ENCODE results near the gene DNAH2. TPM values are rescaled to one million over a fixed set of nuclear protein-coding genes. Genes with fewer than 3 reads are reported as not detected.

The DNAH2 gene
- total and polyA plus RNA-seq, 9 of the 15 experiments (the other 6 are each of a cell fraction or from before 2014, with no cell fraction given): 0.03 TPM; not detected in 8

DNA sequence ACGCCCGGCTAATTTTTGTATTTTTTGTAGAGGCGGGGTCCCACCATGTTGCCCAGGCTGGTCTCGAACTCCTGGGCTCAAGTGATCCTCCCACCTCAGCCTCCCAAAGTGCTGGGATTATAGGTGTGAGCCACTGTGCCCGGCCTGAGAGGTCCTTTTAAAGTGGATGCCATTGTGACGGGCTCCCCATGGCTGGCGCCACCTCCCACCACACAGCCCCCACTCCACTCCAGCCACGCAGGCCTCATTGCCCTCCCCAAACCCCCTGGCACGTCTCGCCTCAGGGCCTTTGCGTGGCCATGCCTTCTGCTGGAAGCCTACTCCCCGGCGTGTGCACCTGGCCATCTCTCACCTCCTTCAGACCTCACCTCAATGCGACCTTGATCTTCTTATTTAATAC is 104.6 kb downstream of the DNAH2 start:
- no peak overlapping the region for H3K4me3 ChIP-seq
- H3K79me2 ChIP-seq (ENCODE audit: control insufficient read depth, insufficient read depth, low read length): no peaks in the 10 kb centered on the region
- TF ChIP-seq, protein P1, sequence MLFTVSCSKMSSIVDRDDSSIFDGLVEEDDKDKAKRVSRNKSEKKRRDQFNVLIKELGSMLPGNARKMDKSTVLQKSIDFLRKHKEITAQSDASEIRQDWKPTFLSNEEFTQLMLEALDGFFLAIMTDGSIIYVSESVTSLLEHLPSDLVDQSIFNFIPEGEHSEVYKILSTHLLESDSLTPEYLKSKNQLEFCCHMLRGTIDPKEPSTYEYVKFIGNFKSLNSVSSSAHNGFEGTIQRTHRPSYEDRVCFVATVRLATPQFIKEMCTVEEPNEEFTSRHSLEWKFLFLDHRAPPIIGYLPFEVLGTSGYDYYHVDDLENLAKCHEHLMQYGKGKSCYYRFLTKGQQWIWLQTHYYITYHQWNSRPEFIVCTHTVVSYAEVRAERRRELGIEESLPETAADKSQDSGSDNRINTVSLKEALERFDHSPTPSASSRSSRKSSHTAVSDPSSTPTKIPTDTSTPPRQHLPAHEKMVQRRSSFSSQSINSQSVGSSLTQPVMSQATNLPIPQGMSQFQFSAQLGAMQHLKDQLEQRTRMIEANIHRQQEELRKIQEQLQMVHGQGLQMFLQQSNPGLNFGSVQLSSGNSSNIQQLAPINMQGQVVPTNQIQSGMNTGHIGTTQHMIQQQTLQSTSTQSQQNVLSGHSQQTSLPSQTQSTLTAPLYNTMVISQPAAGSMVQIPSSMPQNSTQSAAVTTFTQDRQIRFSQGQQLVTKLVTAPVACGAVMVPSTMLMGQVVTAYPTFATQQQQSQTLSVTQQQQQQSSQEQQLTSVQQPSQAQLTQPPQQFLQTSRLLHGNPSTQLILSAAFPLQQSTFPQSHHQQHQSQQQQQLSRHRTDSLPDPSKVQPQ (CRISPR knock-in tag; IDR thresholded peaks at IDR 0.05; ENCODE audit: borderline replicate concordance): no peak
- TF ChIP-seq TEAD2 (tag; IDR thresholded peaks at IDR 0.05) (no peak), ATF6 (CRISPR knock-in tag; IDR thresholded peaks at IDR 0.05) (no peak), CTBP1 (IDR thresholded peaks at IDR 0.05; ENCODE audit: borderline replicate concordance) (no peak), GATAD2A (IDR thresholded peaks at IDR 0.05) (no peak)
- FAIRE-seq: no peak
- H2AFZ ChIP-seq (ENCODE audit: low read depth, low read length): no peak overlapping the region
- no peaks in the 10 kb centered on the region for H3K9me3 ChIP-seq (replicated peaks; ENCODE audit: control insufficient read depth, insufficient read depth, low read depth, low read length)
- POLR2A ChIA-PET: interaction anchor here (0.6 to 1.0 kb wide), 2 partner anchors 44 to 1420 kb away, joined by 3 read pairs; no protein-coding TSS in a partner anchor
- H4K20me1 ChIP-seq (replicated peaks; ENCODE audit: control insufficient read depth, insufficient read depth, low read length): no peaks in the 10 kb centered on the region; the same call in 1 of the 2 replicates
- ATAC-seq: no peak
- H3K27ac ChIP-seq (ENCODE audit: extremely low read depth, low read depth, low read length): no peak overlapping the region
- in situ Hi-C loops (cut with MboI): no loop called here
- intact Hi-C loops (cut with micrococcal nuclease): loop anchor here (1.0 to 10.0 kb wide), 4 partner anchors 35 to 223 kb away; partner anchors contain the start of genes CYB5D1, NAA38 and TMEM88
- DNase-seq (ENCODE audit: extremely low read depth in 1 of 4, low spot score in 3 of 4): no peak
- WGBS (ENCODE audit: insufficient coverage, low coverage, missing lambda C conversion rate): 8% methylated on average over 13 of the region's 14 CpGs
- no peak overlapping the region for H3K4me2 ChIP-seq (ENCODE audit: insufficient read depth, low read length)
- no TSS peak for BruUV-seq (replicated peaks)
- peaks cover 0 to 9% of the 10 kb centered on the region in 2 experiments; a peak in 2 of 5 replicates for H3K4me1 ChIP-seq (replicated peaks in 1 of 2; ENCODE audit: control insufficient read depth in 2 of 2, insufficient read depth in 2 of 2, low read length in 2 of 2)
- H3K9ac ChIP-seq (ENCODE audit: insufficient read depth in 1 of 2, low read depth in 2 of 2, low read length in 2 of 2): no peak overlapping the region
- peaks cover 8 to 57% of the 10 kb centered on the region in 2 experiments for H3K27me3 ChIP-seq (ENCODE audit: control insufficient read depth in 2 of 2, insufficient read depth in 2 of 2, low read length in 2 of 2)
- CTCF ChIA-PET (ENCODE audit: low intra/inter-chr PET ratio): interaction anchor here (1.1 to 1.9 kb wide), 5 partner anchors 20 to 167 kb away, joined by 3 to 14 read pairs (median 4); no protein-coding TSS in a partner anchor
- H3K36me3 ChIP-seq (ENCODE audit: control insufficient read depth, insufficient read depth, low read length): no peaks in the 10 kb centered on the region
- H3K9me1 ChIP-seq (ENCODE audit: control insufficient read depth, insufficient read depth, low read length): no peaks in the 10 kb centered on the region

Measured in K562 (cell line).